ENCODE measurements around the gene PHAX.
"Not testable (repeated sequence)": the region's sequence is repeated elsewhere in the genome, so short reads cannot be mapped to it uniquely, and the experiment has no call there.

PHAX gene, protein sequence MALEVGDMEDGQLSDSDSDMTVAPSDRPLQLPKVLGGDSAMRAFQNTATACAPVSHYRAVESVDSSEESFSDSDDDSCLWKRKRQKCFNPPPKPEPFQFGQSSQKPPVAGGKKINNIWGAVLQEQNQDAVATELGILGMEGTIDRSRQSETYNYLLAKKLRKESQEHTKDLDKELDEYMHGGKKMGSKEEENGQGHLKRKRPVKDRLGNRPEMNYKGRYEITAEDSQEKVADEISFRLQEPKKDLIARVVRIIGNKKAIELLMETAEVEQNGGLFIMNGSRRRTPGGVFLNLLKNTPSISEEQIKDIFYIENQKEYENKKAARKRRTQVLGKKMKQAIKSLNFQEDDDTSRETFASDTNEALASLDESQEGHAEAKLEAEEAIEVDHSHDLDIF

DNA sequence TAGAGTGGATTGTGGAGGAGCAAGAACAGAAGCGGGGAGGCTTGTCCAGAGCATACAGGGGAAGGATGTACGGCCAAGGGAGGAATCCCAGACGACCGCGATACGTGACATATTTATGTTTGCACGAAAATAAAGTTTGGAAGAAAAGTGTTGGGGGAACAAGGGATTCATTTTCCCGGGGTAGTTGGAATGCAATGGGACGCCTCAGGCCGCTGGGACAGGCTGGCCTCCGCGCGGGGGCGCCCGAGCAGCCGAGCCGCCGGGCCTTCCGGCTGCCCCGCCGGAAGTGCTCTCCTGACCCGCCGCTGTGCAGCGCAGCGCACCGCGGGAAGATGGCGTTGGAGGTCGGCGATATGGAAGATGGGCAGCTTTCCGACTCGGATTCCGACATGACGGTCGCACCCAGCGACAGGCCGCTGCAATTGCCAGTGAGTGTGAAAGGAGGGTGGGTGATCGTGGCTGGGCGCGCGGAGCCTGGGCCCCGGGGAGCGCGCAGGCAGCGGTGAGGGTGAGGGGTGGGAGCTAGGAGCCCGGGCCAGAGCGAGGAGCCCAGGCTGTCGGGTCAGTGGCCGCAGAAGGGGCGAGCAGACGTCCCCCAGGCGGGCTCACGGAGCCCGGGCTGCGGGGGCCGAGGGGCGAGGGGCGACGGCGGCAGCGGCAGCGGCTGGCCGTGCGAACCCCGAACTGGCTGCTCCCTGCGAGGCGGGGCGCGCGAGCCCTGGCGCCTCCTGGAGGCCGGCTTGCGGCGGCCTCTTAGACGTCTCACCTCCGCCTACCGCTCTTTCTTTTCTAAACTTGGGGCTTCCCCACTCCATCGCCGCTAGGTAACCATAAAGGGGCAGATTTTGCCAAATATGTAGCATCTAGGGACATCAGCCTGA lies at the start of gene PHAX:
TSS of gene PHAX (plus strand) at position 317 of the 881 bp plus-strand sequence. CDS start at position 333, 16 bp downstream.
- peak; percentile 88 for TF ChIP-seq CTCF (IDR thresholded peaks at IDR 0.05; ENCODE audit: control insufficient read depth, extremely low read depth, insufficient read depth)
- peak; percentile 54 for DNase-seq (ENCODE audit: low read depth)

DNA sequence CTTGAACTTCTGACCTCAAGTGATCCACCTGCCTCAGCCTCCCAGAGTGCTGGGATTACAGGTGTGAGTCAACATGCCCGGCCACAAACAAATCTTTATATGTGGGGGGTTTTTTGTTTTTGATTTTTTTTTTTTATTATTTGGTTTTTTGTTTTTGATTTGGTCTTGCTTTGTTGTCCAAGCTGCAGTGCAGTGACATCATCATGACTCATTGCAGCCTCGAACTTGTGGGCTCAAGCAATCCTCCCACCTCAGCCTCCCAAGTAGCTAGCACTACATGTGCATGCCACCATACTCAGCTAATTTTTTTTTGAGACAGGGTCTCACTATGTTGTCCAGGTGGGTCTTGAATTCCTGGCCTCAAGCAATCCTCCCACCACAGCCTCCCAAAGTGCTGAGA lies 48.1 kb upstream of the PHAX start:
- no peak for TF ChIP-seq CTCF (IDR thresholded peaks at IDR 0.05; ENCODE audit: control insufficient read depth, extremely low read depth, insufficient read depth)
- no peak overlapping the region for H3K4me3 ChIP-seq (ENCODE audit: low read depth, low read length)
- DNase-seq (ENCODE audit: low read depth), result no peak

More for the DNA sequence above, at the start of gene PHAX:
- peak within 1 kb of the TSS; percentile 78 for H3K4me3 ChIP-seq (ENCODE audit: low read depth, low read length)

GRCh38 chr5:126555101-126555500 lies 45.6 kb upstream of the PHAX start:
- DNase-seq (ENCODE audit: low read depth); H3K4me3 ChIP-seq (ENCODE audit: low read depth, low read length): not testable (repeated sequence)

DNA sequence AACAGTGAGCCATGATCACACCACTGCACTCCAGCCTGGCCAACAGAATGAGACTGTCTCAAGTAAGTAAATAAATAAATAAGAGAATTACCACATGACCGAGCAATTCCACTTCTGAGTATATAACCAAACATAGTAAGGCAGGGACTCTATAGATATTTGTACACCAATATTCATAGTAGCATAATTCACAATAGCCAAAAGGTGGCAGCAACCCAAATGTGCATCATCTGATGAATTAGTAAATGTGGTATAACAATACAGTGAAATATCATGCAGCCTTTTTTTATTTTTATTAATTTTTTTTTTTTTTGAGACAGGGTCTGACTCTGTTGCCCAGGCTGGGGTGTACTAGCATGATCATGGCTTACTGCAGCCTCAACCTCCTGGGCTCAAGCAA lies 38.8 kb upstream of the PHAX start:
- no peak for TF ChIP-seq CTCF (IDR thresholded peaks at IDR 0.05; ENCODE audit: control insufficient read depth, extremely low read depth, insufficient read depth)
- H3K4me3 ChIP-seq (ENCODE audit: low read depth, low read length), result no peak overlapping the region
- DNase-seq (ENCODE audit: low read depth), result no peak

GRCh38 chr5:126562823-126563222 lies 37.9 kb upstream of the PHAX start:
- DNase-seq (ENCODE audit: low read depth), result no peak
- no peak for TF ChIP-seq CTCF (IDR thresholded peaks at IDR 0.05; ENCODE audit: control insufficient read depth, extremely low read depth, insufficient read depth)

GRCh38 chr5:126568206-126568755 lies 32.5 kb upstream of the PHAX start:
- no peak for DNase-seq (ENCODE audit: low read depth)
- TF ChIP-seq CTCF (IDR thresholded peaks at IDR 0.05; ENCODE audit: control insufficient read depth, extremely low read depth, insufficient read depth), result no peak
- no peak overlapping the region for H3K4me3 ChIP-seq (ENCODE audit: low read depth, low read length)

More at GRCh38 chr5:126562823-126563222, 37.9 kb upstream of the PHAX start:
- H3K4me3 ChIP-seq (ENCODE audit: low read depth, low read length), result no peak overlapping the region

DNA sequence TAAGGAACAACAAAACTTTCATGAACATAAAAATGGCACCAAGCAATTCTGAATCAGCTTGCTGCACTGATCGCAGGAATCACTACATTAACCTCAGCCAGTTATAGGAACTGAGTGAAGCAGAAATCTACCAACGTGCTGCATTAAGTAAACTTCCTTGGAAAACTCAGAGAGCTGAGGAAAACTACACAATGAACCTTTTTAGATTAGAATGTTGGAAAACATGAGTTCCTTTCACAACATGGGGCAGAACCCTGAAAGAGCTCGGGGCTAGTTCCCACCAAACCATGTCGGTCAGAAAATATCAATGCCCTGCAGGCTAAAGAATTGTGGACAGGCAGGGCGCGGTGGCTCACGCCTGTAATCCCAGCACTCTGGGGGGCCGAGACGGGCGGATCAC lies 25.1 kb upstream of the PHAX start:
- no peak overlapping the region for H3K4me3 ChIP-seq (ENCODE audit: low read depth, low read length)
- no peak for DNase-seq (ENCODE audit: low read depth)
- no peak for TF ChIP-seq CTCF (IDR thresholded peaks at IDR 0.05; ENCODE audit: control insufficient read depth, extremely low read depth, insufficient read depth)

Data from LNCaP clone FGC (cell line).